GM10248 (cell line): ENCODE measurements around the gene ARHGAP33.

Experiments
- CTCF ChIA-PET: fragments of 300-600 bp; sonication (Branson Sonifier 250); formaldehyde crosslinking; extraction: SDS; loops from one replicate; lab custom pipeline; 2021; ENCODE audit warnings: antibody characterized with exemption; lab: Yijun Ruan, JAX
- POLR2A ChIA-PET: fragments of 350-650 bp; sonication (Branson Sonifier 250); formaldehyde crosslinking; extraction: SDS; loops from one replicate; lab custom pipeline; 2020; ENCODE audit warnings: antibody characterized with exemption; lab: Yijun Ruan, JAX
- DNase-seq: peaks from one replicate; pipeline ENCODE4 v3.0.0; 2012; ENCODE audit errors: extremely low spot score
- TF ChIP-seq, protein P1 (sequence below): IDR thresholded peaks from 2 replicates; pipeline ENCODE4 v1.5.1; 2012; ENCODE audit warnings: mild to moderate bottlenecking, low read depth; ENCODE audit errors: extremely low read depth, missing control alignments, control extremely low read depth

The ARHGAP33 gene

GRCh38 chr19:35781650-35782049 is 6.3 kb downstream of the ARHGAP33 start:
- ChIA-PET POLR2A (no interaction called here), CTCF (no interaction called here)
- no peak for DNase-seq
- TF ChIP-seq, protein P1, sequence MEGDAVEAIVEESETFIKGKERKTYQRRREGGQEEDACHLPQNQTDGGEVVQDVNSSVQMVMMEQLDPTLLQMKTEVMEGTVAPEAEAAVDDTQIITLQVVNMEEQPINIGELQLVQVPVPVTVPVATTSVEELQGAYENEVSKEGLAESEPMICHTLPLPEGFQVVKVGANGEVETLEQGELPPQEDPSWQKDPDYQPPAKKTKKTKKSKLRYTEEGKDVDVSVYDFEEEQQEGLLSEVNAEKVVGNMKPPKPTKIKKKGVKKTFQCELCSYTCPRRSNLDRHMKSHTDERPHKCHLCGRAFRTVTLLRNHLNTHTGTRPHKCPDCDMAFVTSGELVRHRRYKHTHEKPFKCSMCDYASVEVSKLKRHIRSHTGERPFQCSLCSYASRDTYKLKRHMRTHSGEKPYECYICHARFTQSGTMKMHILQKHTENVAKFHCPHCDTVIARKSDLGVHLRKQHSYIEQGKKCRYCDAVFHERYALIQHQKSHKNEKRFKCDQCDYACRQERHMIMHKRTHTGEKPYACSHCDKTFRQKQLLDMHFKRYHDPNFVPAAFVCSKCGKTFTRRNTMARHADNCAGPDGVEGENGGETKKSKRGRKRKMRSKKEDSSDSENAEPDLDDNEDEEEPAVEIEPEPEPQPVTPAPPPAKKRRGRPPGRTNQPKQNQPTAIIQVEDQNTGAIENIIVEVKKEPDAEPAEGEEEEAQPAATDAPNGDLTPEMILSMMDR: no peak

- no peak for DNase-seq
- CTCF ChIA-PET: no interaction called here
- POLR2A ChIA-PET: no interaction called here
- TF ChIP-seq, protein P1: no peak
Observed at GRCh38 chr19:35782589-35782988, 7.2 kb downstream of the ARHGAP33 start.

DNA sequence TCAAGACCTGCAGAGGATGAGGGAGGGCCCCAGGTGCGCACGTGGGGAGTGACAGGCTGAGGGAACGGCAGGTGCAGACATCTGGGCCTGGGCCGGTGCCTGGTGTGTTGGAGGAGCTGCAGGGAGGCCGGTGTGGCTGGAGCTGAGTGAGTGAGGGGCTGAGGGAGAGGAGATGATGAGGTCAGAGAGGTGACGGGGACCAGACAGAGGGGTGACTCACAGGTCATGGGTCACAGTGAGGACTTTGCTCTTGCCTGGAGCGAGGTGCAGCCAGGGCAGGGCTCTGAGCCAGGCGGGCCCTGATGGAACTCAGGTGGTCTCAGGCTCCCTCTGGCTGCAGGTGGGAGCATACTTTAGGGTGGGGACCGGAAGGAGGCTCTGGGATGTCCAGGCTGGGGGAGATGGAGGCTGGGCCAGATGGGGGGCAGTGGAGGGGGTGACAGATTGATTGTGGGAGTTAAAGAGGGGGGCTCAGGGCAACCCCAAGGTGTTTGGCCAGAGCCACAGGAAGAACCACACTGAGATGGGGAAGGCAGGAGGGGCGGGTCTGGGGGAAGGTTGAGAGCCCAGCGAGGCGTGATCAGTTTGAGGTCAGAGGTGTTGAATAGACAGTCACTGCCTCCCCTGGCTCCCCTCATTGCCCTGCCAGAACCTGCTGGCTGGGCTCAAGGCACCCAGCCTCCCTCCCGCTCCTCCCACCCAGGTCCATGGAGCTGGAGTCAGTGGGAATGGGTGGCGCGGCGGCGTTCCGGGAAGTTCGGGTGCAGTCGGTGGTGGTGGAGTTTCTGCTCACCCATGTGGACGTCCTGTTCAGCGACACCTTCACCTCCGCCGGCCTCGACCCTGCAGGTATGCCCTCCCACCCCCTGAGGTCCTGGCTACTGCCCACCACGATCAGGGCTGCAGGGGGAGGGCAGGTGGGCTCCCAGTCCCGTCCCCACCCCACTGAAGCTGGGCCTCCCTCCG is 8.4 kb downstream of the ARHGAP33 start:
- DNase-seq: no peak
- TF ChIP-seq, protein P1: no peak
- ChIA-PET POLR2A (interaction anchor here (0.6 kb wide), 1 partner anchor 170 kb away, joined by 7 read pairs; no protein-coding TSS in a partner anchor), CTCF (no interaction called here)

GRCh38 chr19:35784503-35785338 is 9.4 kb downstream of the ARHGAP33 start:
- CTCF ChIA-PET: no interaction called here
- TF ChIP-seq, protein P1: no peak
- DNase-seq: no peak
- POLR2A ChIA-PET: interaction anchor here (0.6 kb wide), 1 partner anchor 169 kb away, joined by 7 read pairs; no protein-coding TSS in a partner anchor

GRCh38 chr19:35785339-35785627 is 9.9 kb downstream of the ARHGAP33 start:
- TF ChIP-seq, protein P1: no peak
- ChIA-PET POLR2A (no interaction called here), CTCF (no interaction called here)
- no peak for DNase-seq
